ENCODE results near the gene TMEM26.

TMEM26 gene

DNA sequence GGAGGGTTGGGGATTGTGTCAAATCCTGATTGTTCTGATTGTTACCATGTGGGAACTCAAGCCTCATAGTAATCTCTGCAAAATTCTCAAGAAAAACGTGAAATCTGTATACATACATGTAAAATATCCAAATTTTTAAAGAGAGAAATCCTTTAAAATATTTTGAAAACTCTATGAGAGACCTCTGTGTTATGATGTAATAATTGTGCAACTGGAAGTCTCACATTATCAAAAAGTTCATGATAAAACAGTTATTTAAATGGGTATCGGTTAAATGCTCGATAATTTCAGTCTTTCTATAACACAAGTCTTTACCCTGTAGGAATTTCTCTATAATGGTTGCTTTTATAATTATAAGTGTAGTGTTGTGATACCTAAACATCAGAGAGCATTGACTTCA is 95.5 kb downstream of the TMEM26 start:
- Histone ChIP-seq H3K36me3 (ENCODE audit: low read depth) (no peaks in the 10 kb centered on the region), H3K4me3 (ENCODE audit: severe bottlenecking) (no peak overlapping the region), H3K27me3 (ENCODE audit: insufficient read depth, poor library complexity, severe bottlenecking) (no peaks in the 10 kb centered on the region), H3K9me3 (ENCODE audit: severe bottlenecking) (no peaks in the 10 kb centered on the region), H3K4me1 (ENCODE audit: insufficient read depth, poor library complexity, severe bottlenecking) (no peaks in the 10 kb centered on the region), H3K27ac (ENCODE audit: poor library complexity, severe bottlenecking) (no peak overlapping the region)
- DNase-seq (ENCODE audit: low spot score), result no peak
- no peak for ATAC-seq (ENCODE audit: low read depth)
- TF ChIP-seq, protein P1, sequence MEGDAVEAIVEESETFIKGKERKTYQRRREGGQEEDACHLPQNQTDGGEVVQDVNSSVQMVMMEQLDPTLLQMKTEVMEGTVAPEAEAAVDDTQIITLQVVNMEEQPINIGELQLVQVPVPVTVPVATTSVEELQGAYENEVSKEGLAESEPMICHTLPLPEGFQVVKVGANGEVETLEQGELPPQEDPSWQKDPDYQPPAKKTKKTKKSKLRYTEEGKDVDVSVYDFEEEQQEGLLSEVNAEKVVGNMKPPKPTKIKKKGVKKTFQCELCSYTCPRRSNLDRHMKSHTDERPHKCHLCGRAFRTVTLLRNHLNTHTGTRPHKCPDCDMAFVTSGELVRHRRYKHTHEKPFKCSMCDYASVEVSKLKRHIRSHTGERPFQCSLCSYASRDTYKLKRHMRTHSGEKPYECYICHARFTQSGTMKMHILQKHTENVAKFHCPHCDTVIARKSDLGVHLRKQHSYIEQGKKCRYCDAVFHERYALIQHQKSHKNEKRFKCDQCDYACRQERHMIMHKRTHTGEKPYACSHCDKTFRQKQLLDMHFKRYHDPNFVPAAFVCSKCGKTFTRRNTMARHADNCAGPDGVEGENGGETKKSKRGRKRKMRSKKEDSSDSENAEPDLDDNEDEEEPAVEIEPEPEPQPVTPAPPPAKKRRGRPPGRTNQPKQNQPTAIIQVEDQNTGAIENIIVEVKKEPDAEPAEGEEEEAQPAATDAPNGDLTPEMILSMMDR (IDR thresholded peaks at IDR 0.05; ENCODE audit: poor library complexity, severe bottlenecking), result no peak
